PC-9 (cell line): ENCODE results near the gene TMSB15B.

ENCODE experiments used
- EZH2 ChIP-seq: fragments of 200-600 bp; sonication (generic); IDR thresholded peaks from 2 replicates; pipeline ENCODE4 v1.8.0; 2017; ENCODE audit warnings: antibody characterized with exemption, low read depth
- TF ChIP-seq, protein P1 (sequence below): fragments of 200-600 bp; sonication (generic); conservative IDR thresholded peaks from 2 replicates; pipeline ENCODE4 v1.6.1; 2017; ENCODE audit warnings: mixed run types, antibody characterized with exemption, mild to moderate bottlenecking, moderate library complexity

DNA sequence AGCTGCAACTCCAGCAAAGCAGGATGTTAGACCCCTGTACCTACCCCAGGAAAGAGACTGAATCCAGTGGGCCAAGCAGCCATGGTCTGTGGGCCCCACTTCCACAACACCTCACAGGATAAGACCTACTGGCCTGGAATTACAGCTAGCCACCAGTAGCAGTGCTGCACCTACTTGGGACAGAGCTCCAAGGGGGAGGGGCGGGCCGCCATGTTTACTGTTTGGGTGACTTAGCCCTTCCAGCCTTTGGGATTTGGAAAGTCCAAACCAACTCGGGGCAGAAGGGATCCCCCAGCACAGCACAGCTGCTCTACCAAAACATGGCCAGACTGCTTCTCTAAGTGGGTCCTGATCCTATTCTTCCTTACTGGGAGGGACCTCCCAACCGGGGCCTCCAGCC lies 9.1 kb upstream of the TMSB15B start:
- TF ChIP-seq, protein P1, sequence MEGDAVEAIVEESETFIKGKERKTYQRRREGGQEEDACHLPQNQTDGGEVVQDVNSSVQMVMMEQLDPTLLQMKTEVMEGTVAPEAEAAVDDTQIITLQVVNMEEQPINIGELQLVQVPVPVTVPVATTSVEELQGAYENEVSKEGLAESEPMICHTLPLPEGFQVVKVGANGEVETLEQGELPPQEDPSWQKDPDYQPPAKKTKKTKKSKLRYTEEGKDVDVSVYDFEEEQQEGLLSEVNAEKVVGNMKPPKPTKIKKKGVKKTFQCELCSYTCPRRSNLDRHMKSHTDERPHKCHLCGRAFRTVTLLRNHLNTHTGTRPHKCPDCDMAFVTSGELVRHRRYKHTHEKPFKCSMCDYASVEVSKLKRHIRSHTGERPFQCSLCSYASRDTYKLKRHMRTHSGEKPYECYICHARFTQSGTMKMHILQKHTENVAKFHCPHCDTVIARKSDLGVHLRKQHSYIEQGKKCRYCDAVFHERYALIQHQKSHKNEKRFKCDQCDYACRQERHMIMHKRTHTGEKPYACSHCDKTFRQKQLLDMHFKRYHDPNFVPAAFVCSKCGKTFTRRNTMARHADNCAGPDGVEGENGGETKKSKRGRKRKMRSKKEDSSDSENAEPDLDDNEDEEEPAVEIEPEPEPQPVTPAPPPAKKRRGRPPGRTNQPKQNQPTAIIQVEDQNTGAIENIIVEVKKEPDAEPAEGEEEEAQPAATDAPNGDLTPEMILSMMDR: no peak
- TF ChIP-seq EZH2: no peak
